ENCODE data around the gene DDX47.

DDX47 gene

GRCh38 chr12:12788131-12788530, 25.0 kb upstream of the DDX47 start:
- no peak for TF ChIP-seq CTCF (IDR thresholded peaks at IDR 0.05; ENCODE audit: borderline replicate concordance, control extremely low read depth, extremely low read depth, insufficient read depth, missing control alignments)
- DNase-seq (ENCODE audit: low spot score) = no peak
- in situ Hi-C loops (cut with MboI; ENCODE audit: low sequenced_read_pairs, unreplicated experiment) = loop anchor here (25.0 kb wide), 1 partner anchor 424 kb away; no protein-coding TSS in a partner anchor

GRCh38 chr12:12788675-12789368, 24.3 kb upstream of the DDX47 start:
- TF ChIP-seq CTCF (IDR thresholded peaks at IDR 0.05; ENCODE audit: borderline replicate concordance, control extremely low read depth, extremely low read depth, insufficient read depth, missing control alignments) = peak; percentile 80
- peak; percentile 66 for DNase-seq (ENCODE audit: low spot score)
- in situ Hi-C loops (cut with MboI; ENCODE audit: low sequenced_read_pairs, unreplicated experiment) = loop anchor here (25.0 kb wide), 1 partner anchor 423 kb away; no protein-coding TSS in a partner anchor

GRCh38 chr12:12790956-12791355, 22.2 kb upstream of the DDX47 start:
- in situ Hi-C loops (cut with MboI; ENCODE audit: low sequenced_read_pairs, unreplicated experiment) = loop anchor here (25.0 kb wide), 1 partner anchor 421 kb away; no protein-coding TSS in a partner anchor
- no peak for TF ChIP-seq CTCF (IDR thresholded peaks at IDR 0.05; ENCODE audit: borderline replicate concordance, control extremely low read depth, extremely low read depth, insufficient read depth, missing control alignments)
- no peak for DNase-seq (ENCODE audit: low spot score)

- no peak for DNase-seq (ENCODE audit: low spot score)
- TF ChIP-seq CTCF (IDR thresholded peaks at IDR 0.05; ENCODE audit: borderline replicate concordance, control extremely low read depth, extremely low read depth, insufficient read depth, missing control alignments) = no peak
- in situ Hi-C loops (cut with MboI; ENCODE audit: low sequenced_read_pairs, unreplicated experiment) = loop anchor here (25.0 kb wide), 1 partner anchor 420 kb away; no protein-coding TSS in a partner anchor
These were observed 21.3 kb upstream of the DDX47 start for GRCh38 chr12:12791756-12792369.

GRCh38 chr12:12792421-12792820, 20.7 kb upstream of the DDX47 start:
- no peak for TF ChIP-seq CTCF (IDR thresholded peaks at IDR 0.05; ENCODE audit: borderline replicate concordance, control extremely low read depth, extremely low read depth, insufficient read depth, missing control alignments)
- no peak for DNase-seq (ENCODE audit: low spot score)
- in situ Hi-C loops (cut with MboI; ENCODE audit: low sequenced_read_pairs, unreplicated experiment) = loop anchor here (25.0 kb wide), 1 partner anchor 420 kb away; no protein-coding TSS in a partner anchor

- DNase-seq (ENCODE audit: low spot score) = no peak
- in situ Hi-C loops (cut with MboI; ENCODE audit: low sequenced_read_pairs, unreplicated experiment) = loop anchor here (25.0 kb wide), 1 partner anchor 418 kb away; no protein-coding TSS in a partner anchor
- no peak for TF ChIP-seq CTCF (IDR thresholded peaks at IDR 0.05; ENCODE audit: borderline replicate concordance, control extremely low read depth, extremely low read depth, insufficient read depth, missing control alignments)
These were observed 18.5 kb upstream of the DDX47 start for GRCh38 chr12:12794686-12795085.

All from GM13976 (cell line).